ENCODE results near the gene PAN3.

Gene PAN3

GRCh38 chr13:28340272-28340793 is 202.0 kb downstream of the PAN3 start:
- peak; percentile 62 for DNase-seq

GRCh38 chr13:28342251-28342650 is 203.9 kb downstream of the PAN3 start:
- DNase-seq, result peak; percentile 62

- no peak for DNase-seq
Observed at GRCh38 chr13:28344163-28344562, 205.8 kb downstream of the PAN3 start.

All from islet precursor cell (in vitro differentiated cells).